Fibroblast of villous mesenchyme (primary cell): ENCODE results near the gene KCTD18. TPM values are rescaled to one million over a fixed set of nuclear protein-coding genes. Genes with fewer than 3 reads are reported as not detected.
A peak's percentile ranks its signal among the peaks of the same experiment; 100 is the strongest.

ENCODE experiments used
- DNase-seq: peaks from one replicate; pipeline ENCODE4 v3.0.0-alpha.2; 2010; ENCODE audit warnings: low read depth
- H3K4me3 ChIP-seq: 2 replicates; pipeline ENCODE4 v1.5.1; 2011; ENCODE audit warnings: low read depth, mild to moderate bottlenecking, low read length
- total RNA-seq: library from RNA; depleted of rRNA; stranded (reverse); fragments of >200 nt; gene quantifications from 2 replicates; pipeline ENCODE4 v1.2.3, GENCODE V29; 2012
- TF ChIP-seq, protein P1 (sequence below): IDR thresholded peaks from 2 replicates; pipeline ENCODE4 v1.5.1; 2012; ENCODE audit warnings: low read depth, mild to moderate bottlenecking, low read length; ENCODE audit not compliant: insufficient read depth

KCTD18 gene
- total RNA-seq, 1 donor, result 16.4 TPM

DNA sequence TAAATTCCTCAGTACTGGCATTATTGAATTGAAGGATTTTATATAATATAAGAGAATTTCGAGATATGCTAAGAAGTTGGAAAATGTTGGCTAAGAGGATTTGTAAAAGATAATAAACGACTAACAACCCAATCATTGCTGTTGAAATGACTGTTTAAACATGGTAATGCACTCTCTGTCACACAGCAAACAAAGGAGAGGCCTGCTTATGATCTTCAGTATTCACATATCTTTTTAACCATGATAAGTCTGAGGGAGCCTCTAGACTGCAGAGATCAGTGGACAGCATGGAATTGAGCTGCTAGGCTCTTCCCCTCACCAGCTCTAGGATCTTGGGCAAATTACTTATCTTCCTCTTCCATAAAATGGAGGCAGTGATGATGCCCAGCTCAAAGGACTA lies 2.7 kb downstream of the KCTD18 start:
- TF ChIP-seq, protein P1, sequence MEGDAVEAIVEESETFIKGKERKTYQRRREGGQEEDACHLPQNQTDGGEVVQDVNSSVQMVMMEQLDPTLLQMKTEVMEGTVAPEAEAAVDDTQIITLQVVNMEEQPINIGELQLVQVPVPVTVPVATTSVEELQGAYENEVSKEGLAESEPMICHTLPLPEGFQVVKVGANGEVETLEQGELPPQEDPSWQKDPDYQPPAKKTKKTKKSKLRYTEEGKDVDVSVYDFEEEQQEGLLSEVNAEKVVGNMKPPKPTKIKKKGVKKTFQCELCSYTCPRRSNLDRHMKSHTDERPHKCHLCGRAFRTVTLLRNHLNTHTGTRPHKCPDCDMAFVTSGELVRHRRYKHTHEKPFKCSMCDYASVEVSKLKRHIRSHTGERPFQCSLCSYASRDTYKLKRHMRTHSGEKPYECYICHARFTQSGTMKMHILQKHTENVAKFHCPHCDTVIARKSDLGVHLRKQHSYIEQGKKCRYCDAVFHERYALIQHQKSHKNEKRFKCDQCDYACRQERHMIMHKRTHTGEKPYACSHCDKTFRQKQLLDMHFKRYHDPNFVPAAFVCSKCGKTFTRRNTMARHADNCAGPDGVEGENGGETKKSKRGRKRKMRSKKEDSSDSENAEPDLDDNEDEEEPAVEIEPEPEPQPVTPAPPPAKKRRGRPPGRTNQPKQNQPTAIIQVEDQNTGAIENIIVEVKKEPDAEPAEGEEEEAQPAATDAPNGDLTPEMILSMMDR, result no peak
- no peak overlapping the region for H3K4me3 ChIP-seq
- DNase-seq, result no peak

DNA sequence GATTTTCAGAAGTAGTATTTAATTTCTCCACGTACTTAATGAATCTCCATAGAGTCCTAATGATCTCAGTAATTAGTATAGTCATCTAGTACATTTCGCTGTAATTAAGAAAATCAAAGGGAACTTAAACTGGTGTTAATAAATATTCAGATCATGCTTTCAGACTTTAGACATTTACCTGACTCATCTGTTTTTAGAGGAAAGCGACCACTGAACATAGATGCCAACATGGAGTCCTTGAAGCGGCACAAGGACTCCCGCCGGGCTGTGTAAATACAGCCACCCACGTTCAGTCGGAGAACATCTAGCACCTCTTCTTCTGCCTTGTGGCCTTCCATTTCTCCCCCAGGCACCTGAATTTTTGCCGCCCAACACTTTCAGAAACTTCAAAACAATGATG lies 3.2 kb downstream of the KCTD18 start:
- no peak for DNase-seq
- H3K4me3 ChIP-seq, result no peak overlapping the region
- TF ChIP-seq, protein P1, result no peak

GRCh38 chr2:200502196-200502595 lies 7.7 kb downstream of the KCTD18 start:
- DNase-seq, result no peak
- H3K4me3 ChIP-seq, result no peak overlapping the region
- TF ChIP-seq, protein P1, result no peak

DNA sequence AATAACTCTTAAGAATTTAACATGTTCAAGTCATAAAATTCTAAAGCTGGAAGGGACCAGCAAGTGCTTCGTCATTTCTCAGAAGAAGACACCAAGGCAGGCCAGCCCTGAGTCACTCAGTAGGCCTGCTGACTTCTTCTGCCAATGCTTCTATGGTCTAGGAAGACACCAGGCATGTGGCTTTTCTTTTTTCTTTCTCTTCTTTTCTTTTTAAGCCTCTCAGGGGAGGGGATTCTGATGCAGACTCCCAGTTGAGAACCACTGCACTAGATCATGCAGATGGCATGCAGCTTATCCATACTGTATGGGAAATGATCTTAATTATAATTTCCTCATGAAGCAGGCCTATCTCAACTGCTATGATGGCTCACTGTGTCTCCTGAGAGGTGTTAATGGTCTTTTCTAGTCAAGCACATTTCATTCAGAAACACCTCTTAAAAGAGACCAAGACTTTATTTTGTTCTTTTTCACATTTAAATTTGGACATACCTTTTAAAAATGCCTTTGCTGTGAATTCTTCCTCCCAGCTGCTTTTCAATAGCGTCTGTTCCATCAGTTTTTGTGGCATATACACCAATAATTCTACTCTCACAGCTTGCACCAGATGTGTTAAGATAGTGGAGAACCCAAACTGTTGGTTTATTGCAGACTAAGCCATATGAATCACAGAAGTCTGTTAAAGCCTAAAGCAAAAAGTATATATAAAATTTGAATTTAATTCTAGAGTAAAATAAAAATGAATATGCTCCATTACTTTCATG lies 11.3 kb downstream of the KCTD18 start:
- TF ChIP-seq, protein P1, result no peak
- DNase-seq, result no peak

DNA sequence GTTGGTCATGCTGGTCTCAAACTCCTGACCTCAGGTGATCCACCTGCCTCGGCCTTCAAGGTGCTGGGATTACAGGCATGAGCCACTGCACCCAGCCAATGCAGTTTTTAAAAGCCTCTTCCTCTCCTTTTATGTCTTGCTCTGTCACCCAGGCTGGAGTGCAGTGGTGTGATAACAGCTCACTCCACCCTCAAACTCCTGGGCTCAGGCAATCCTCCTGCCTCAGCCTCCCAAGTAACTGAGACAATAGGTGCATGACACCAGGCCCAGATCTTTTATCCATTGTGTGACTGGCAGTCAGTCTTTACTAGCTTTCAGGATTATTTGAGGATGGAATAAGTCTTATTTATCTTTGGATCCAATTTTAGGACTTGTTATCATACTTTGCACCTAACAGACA lies 13.2 kb downstream of the KCTD18 start:
- TF ChIP-seq, protein P1, result no peak
- no peak overlapping the region for H3K4me3 ChIP-seq
- DNase-seq, result no peak

More for the DNA sequence above, 11.3 kb downstream of the KCTD18 start:
- no peak overlapping the region for H3K4me3 ChIP-seq

- DNase-seq, result peak; percentile 9
- no peak overlapping the region for H3K4me3 ChIP-seq
- TF ChIP-seq, protein P1, result no peak
Measured at GRCh38 chr2:200494048-200494447, 15.8 kb downstream of the KCTD18 start.

DNA sequence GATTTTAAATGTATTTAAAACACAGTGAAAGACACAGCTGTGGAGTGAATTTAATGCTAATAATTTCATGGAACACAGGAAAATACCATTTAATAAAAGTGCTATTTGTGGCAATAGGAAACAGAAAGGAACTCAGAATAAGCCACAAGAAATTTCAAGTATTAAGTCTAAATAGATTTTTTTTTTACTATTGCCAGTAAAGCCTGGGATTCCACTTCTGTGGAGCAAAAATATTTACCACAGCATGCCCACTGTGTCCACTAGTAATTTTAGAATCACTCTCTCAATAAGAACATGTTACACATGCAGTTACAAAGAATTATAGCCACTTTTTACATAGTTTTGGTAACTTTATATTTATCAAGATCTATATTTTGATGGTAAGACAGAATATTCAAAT lies 17.2 kb downstream of the KCTD18 start:
- no peak overlapping the region for H3K4me3 ChIP-seq
- no peak for DNase-seq
- TF ChIP-seq, protein P1, result no peak
